NOMO-1 treated with dmso at 0.1 percent for 144 hours (cell line): Measurements from ENCODE around the gene PHKA1.
"Not testable (repeated sequence)": the region's sequence is repeated elsewhere in the genome, so short reads cannot be mapped to it uniquely, and the experiment has no call there.

ENCODE experiments used
- DNase-seq: peaks from one replicate; lab custom pipeline; 2025; ENCODE audit not compliant: unreplicated experiment; lab: John Stamatoyannopoulos, UW

PHKA1 gene

GRCh38 chrX:72669508-72669907 lies 44.6 kb downstream of the PHKA1 start:
- DNase-seq: not testable (repeated sequence)

- DNase-seq: no peak
Observed at GRCh38 chrX:72666451-72666850, 47.7 kb downstream of the PHKA1 start.

- DNase-seq: no peak
Observed at GRCh38 chrX:72663737-72664136, 50.4 kb downstream of the PHKA1 start.

GRCh38 chrX:72662020-72662747 lies 51.9 kb downstream of the PHKA1 start:
- DNase-seq: no peak

GRCh38 chrX:72659723-72660122 lies 54.4 kb downstream of the PHKA1 start:
- no peak for DNase-seq

- no peak for DNase-seq
Observed at GRCh38 chrX:72652082-72652481, 62.0 kb downstream of the PHKA1 start.

GRCh38 chrX:72644946-72645345 lies 69.2 kb downstream of the PHKA1 start:
- peak; percentile 10 for DNase-seq

GRCh38 chrX:72641611-72642010 lies 72.5 kb downstream of the PHKA1 start:
- no peak for DNase-seq

GRCh38 chrX:72635930-72636329 lies 78.2 kb downstream of the PHKA1 start:
- DNase-seq: no peak

- no peak for DNase-seq
Observed at GRCh38 chrX:72634331-72634730, 79.8 kb downstream of the PHKA1 start.

GRCh38 chrX:72630185-72630584 lies 83.9 kb downstream of the PHKA1 start:
- DNase-seq: no peak

GRCh38 chrX:72624194-72624593 lies 89.9 kb downstream of the PHKA1 start:
- DNase-seq: no peak

- DNase-seq: no peak
Observed at GRCh38 chrX:72621625-72622485, 92.3 kb downstream of the PHKA1 start.

- DNase-seq: no peak
Observed at GRCh38 chrX:72621163-72621562, 92.9 kb downstream of the PHKA1 start.

GRCh38 chrX:72620550-72621145 lies 93.5 kb downstream of the PHKA1 start:
- peak; percentile 23 for DNase-seq

- no peak for DNase-seq
Observed at GRCh38 chrX:72609313-72609712, 104.8 kb downstream of the PHKA1 start.

GRCh38 chrX:72604705-72605104 lies 109.4 kb downstream of the PHKA1 start:
- no peak for DNase-seq

GRCh38 chrX:72604112-72604511 lies 110.0 kb downstream of the PHKA1 start:
- no peak for DNase-seq

- DNase-seq: not testable (repeated sequence)
Observed at GRCh38 chrX:72591038-72591437, 123.1 kb downstream of the PHKA1 start.

- no peak for DNase-seq
Observed at GRCh38 chrX:72584163-72584562, 129.9 kb downstream of the PHKA1 start.

- DNase-seq: peak; percentile 26
Observed at GRCh38 chrX:72576141-72576894, 137.8 kb downstream of the PHKA1 start.
